Measurements from ENCODE around the gene PYGM.
"Not testable (repeated sequence)": the region's sequence is repeated elsewhere in the genome, so short reads cannot be mapped to it uniquely, and the experiment has no call there.

Gene PYGM

GRCh38 chr11:64710418-64711137, 49.2 kb downstream of the PYGM start:
- FAIRE-seq: no peak
- no peak for DNase-seq (ENCODE audit: extremely low spot score, insufficient read length, low read depth)

GRCh38 chr11:64705501-64705900, 54.3 kb downstream of the PYGM start:
- DNase-seq (ENCODE audit: extremely low spot score, insufficient read length, low read depth): no peak
- no peak for FAIRE-seq

- DNase-seq (ENCODE audit: extremely low spot score, insufficient read length, low read depth) (no peak), FAIRE-seq (no peak)
Observed at GRCh38 chr11:64703048-64703447, 56.7 kb downstream of the PYGM start.

GRCh38 chr11:64701956-64702355, 57.8 kb downstream of the PYGM start:
- FAIRE-seq; DNase-seq (ENCODE audit: extremely low spot score, insufficient read length, low read depth): not testable (repeated sequence)

DNA sequence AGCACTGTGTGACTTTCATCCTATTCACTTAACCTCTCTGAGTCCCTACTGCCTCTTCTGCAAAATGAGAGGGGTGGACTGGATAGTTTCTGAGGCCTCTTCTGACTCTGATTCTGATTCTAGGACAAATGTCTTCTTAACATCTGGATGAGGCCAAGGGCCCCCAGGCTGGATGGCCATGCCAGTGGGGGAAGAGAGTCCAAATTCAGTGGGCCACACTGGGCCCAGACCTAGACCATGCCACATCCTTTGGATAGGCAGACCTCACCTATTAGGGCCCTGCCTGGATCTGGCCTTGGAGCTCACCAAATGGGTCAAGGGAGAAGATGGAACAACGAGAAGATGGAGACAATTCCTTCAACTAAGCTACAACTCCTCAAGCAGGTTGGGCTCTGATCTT, 61.3 kb downstream of the PYGM start:
- DNase-seq (ENCODE audit: extremely low spot score, insufficient read length, low read depth) (no peak), FAIRE-seq (no peak)

- FAIRE-seq: no peak
Observed at GRCh38 chr11:64697663-64698375, 62.0 kb downstream of the PYGM start.

More at GRCh38 chr11:64697663-64698375, 62.0 kb downstream of the PYGM start:
- DNase-seq (ENCODE audit: extremely low spot score, insufficient read length, low read depth): no peak
